IgD-negative memory B cell (primary cell): ENCODE results near the gene SHB. TPM values are rescaled to one million over a fixed set of nuclear protein-coding genes. Genes with fewer than 3 reads are reported as not detected.

ENCODE experiments used
- H3K27ac Mint-ChIP-seq, 3 donors: one replicate each; pipeline ENCODE4 v1.8.0; 2020 to 2022; ENCODE audit warnings: mild to moderate bottlenecking in 3 of 3, mixed read lengths in 3 of 3, moderate library complexity in 1 of 3
- H3K27me3 Mint-ChIP-seq: one replicate; pipeline ENCODE4 v1.8.0; 2021; ENCODE audit warnings: mixed read lengths
- H3K36me3 Mint-ChIP-seq: one replicate; pipeline ENCODE4 v1.8.0; 2020; ENCODE audit warnings: mild to moderate bottlenecking, mixed read lengths
- H3K4me1 Mint-ChIP-seq, 3 donors: one replicate each; pipeline ENCODE4 v1.8.0; 2020 to 2022; ENCODE audit warnings: mixed read lengths in 3 of 3, mild to moderate bottlenecking in 1 of 3
- H3K4me3 Mint-ChIP-seq, 4 donors: one replicate each; pipeline ENCODE4 v1.8.0; 2020 to 2022; ENCODE audit warnings: mild to moderate bottlenecking in 4 of 4, mixed read lengths in 4 of 4, moderate library complexity in 3 of 4
- H3K9me3 Mint-ChIP-seq, 3 donors: one replicate each; pipeline ENCODE4 v1.8.0; 2020 to 2021; ENCODE audit warnings: mixed read lengths in 3 of 3, mild to moderate bottlenecking in 1 of 3
- polyA plus RNA-seq: library from polyadenylated mRNA; unstranded; fragments of 300-500 nt; fragmentation: Illumina TruSeq; gene quantifications from one replicate; pipeline ENCODE4 v1.2.3, GENCODE V29; 2021

The SHB gene
- polyA plus RNA-seq, 1 donor from 2014 or later, result not detected

- no peaks in the 10 kb centered on the region for H3K9me3 Mint-ChIP-seq
- no peaks in the 10 kb centered on the region for H3K27me3 Mint-ChIP-seq
- no peak overlapping the region for H3K4me3 Mint-ChIP-seq
- H3K27ac Mint-ChIP-seq, result no peak overlapping the region
- H3K4me1 Mint-ChIP-seq, result peaks cover 0 to 6% (median 5%) of the 10 kb centered on the region in 3 donors
- H3K36me3 Mint-ChIP-seq, result peaks cover 4% of the 10 kb centered on the region
Observed at GRCh38 chr9:37954581-37954981, 114.4 kb downstream of the SHB start.

- no peak overlapping the region for H3K4me3 Mint-ChIP-seq
- no peaks in the 10 kb centered on the region for H3K9me3 Mint-ChIP-seq
- no peak overlapping the region for H3K27ac Mint-ChIP-seq
- peaks cover 4% of the 10 kb centered on the region for H3K36me3 Mint-ChIP-seq
- no peaks in the 10 kb centered on the region for H3K27me3 Mint-ChIP-seq
- H3K4me1 Mint-ChIP-seq, result peaks cover 0 to 6% (median 5%) of the 10 kb centered on the region in 3 donors
Observed at GRCh38 chr9:37953775-37954437, 115.1 kb downstream of the SHB start.

GRCh38 chr9:37953206-37953774 lies 115.7 kb downstream of the SHB start:
- Mint-ChIP-seq H3K4me1 (peaks cover 0 to 6% (median 5%) of the 10 kb centered on the region in 3 donors), H3K27ac (no peak overlapping the region), H3K9me3 (no peaks in the 10 kb centered on the region), H3K4me3 (peak overlapping the region in 1 of 4 donors; percentile 69), H3K36me3 (peaks cover 4% of the 10 kb centered on the region), H3K27me3 (no peaks in the 10 kb centered on the region)

GRCh38 chr9:37952731-37953130 lies 116.3 kb downstream of the SHB start:
- Mint-ChIP-seq H3K9me3 (no peaks in the 10 kb centered on the region), H3K4me3 (peak overlapping the region in 1 of 4 donors; percentile 27), H3K27me3 (no peaks in the 10 kb centered on the region), H3K4me1 (peaks cover 0 to 6% (median 5%) of the 10 kb centered on the region in 3 donors), H3K27ac (no peak overlapping the region), H3K36me3 (peaks cover 4% of the 10 kb centered on the region)

- Mint-ChIP-seq H3K4me3 (no peak overlapping the region), H3K36me3 (peaks cover 4% of the 10 kb centered on the region), H3K27ac (peak overlapping the region in 1 of 3 donors; percentile 28), H3K4me1 (peaks cover 0 to 6% (median 5%) of the 10 kb centered on the region in 3 donors), H3K27me3 (no peaks in the 10 kb centered on the region), H3K9me3 (no peaks in the 10 kb centered on the region)
Observed at GRCh38 chr9:37951671-37952449, 117.2 kb downstream of the SHB start.

GRCh38 chr9:37950561-37950960 lies 118.5 kb downstream of the SHB start:
- H3K9me3 Mint-ChIP-seq, result no peaks in the 10 kb centered on the region
- H3K27me3 Mint-ChIP-seq, result peaks cover 6% of the 10 kb centered on the region
- peak overlapping the region in 1 of 3 donors; percentile 71 for H3K27ac Mint-ChIP-seq
- peaks cover 0 to 6% (median 5%) of the 10 kb centered on the region in 3 donors for H3K4me1 Mint-ChIP-seq
- no peak overlapping the region for H3K4me3 Mint-ChIP-seq
- H3K36me3 Mint-ChIP-seq, result peaks cover 4% of the 10 kb centered on the region

GRCh38 chr9:37949576-37949975 lies 119.5 kb downstream of the SHB start:
- peaks cover 6% of the 10 kb centered on the region for H3K27me3 Mint-ChIP-seq
- peaks cover 4% of the 10 kb centered on the region for H3K36me3 Mint-ChIP-seq
- H3K27ac Mint-ChIP-seq, result no peak overlapping the region
- H3K4me3 Mint-ChIP-seq, result no peak overlapping the region
- H3K4me1 Mint-ChIP-seq, result peaks cover 0 to 6% (median 5%) of the 10 kb centered on the region in 3 donors
- H3K9me3 Mint-ChIP-seq, result no peaks in the 10 kb centered on the region

- Mint-ChIP-seq H3K36me3 (peaks cover 2% of the 10 kb centered on the region), H3K27ac (no peak overlapping the region), H3K4me3 (no peak overlapping the region), H3K27me3 (peaks cover 6% of the 10 kb centered on the region), H3K4me1 (peaks cover 0 to 3% (median 2%) of the 10 kb centered on the region in 3 donors), H3K9me3 (no peaks in the 10 kb centered on the region)
Observed at GRCh38 chr9:37948417-37948980, 120.5 kb downstream of the SHB start.

GRCh38 chr9:37947977-37948376 lies 121.0 kb downstream of the SHB start:
- Mint-ChIP-seq H3K4me1 (peaks cover 0 to 2% (median 0%) of the 10 kb centered on the region in 3 donors), H3K9me3 (no peaks in the 10 kb centered on the region), H3K27me3 (peaks cover 8% of the 10 kb centered on the region), H3K4me3 (no peak overlapping the region), H3K27ac (no peak overlapping the region), H3K36me3 (peaks cover 2% of the 10 kb centered on the region)

- H3K9me3 Mint-ChIP-seq, result no peaks in the 10 kb centered on the region
- peak overlapping the region in 1 of 4 donors; percentile 2 for H3K4me3 Mint-ChIP-seq
- peak overlapping the region in 1 of 3 donors; percentile 1 for H3K27ac Mint-ChIP-seq
- H3K4me1 Mint-ChIP-seq, result no peaks in the 10 kb centered on the region
- H3K27me3 Mint-ChIP-seq, result peaks cover 9% of the 10 kb centered on the region
- H3K36me3 Mint-ChIP-seq, result peaks cover under 1% of the 10 kb centered on the region
Observed at GRCh38 chr9:37947471-37947870, 121.6 kb downstream of the SHB start.

GRCh38 chr9:37946971-37947370 lies 122.1 kb downstream of the SHB start:
- Mint-ChIP-seq H3K4me1 (no peaks in the 10 kb centered on the region), H3K27ac (peak overlapping the region in 1 of 3 donors; percentile 1), H3K36me3 (peaks cover 2% of the 10 kb centered on the region), H3K9me3 (no peaks in the 10 kb centered on the region), H3K27me3 (peaks cover 9% of the 10 kb centered on the region), H3K4me3 (no peak overlapping the region)

GRCh38 chr9:37946041-37946440 lies 123.0 kb downstream of the SHB start:
- no peaks in the 10 kb centered on the region for H3K9me3 Mint-ChIP-seq
- peaks cover 2% of the 10 kb centered on the region for H3K36me3 Mint-ChIP-seq
- H3K4me3 Mint-ChIP-seq, result no peak overlapping the region
- H3K27ac Mint-ChIP-seq, result no peak overlapping the region
- peaks cover 10% of the 10 kb centered on the region for H3K27me3 Mint-ChIP-seq
- H3K4me1 Mint-ChIP-seq, result no peaks in the 10 kb centered on the region

GRCh38 chr9:37944671-37945481 lies 124.2 kb downstream of the SHB start:
- no peaks in the 10 kb centered on the region for H3K9me3 Mint-ChIP-seq
- H3K4me1 Mint-ChIP-seq, result no peaks in the 10 kb centered on the region
- no peak overlapping the region for H3K4me3 Mint-ChIP-seq
- peaks cover 2% of the 10 kb centered on the region for H3K36me3 Mint-ChIP-seq
- no peak overlapping the region for H3K27ac Mint-ChIP-seq
- H3K27me3 Mint-ChIP-seq, result peaks cover 10% of the 10 kb centered on the region

GRCh38 chr9:37944266-37944650 lies 124.8 kb downstream of the SHB start:
- Mint-ChIP-seq H3K9me3 (no peaks in the 10 kb centered on the region), H3K4me3 (no peak overlapping the region), H3K36me3 (peaks cover 2% of the 10 kb centered on the region), H3K27me3 (peaks cover 10% of the 10 kb centered on the region), H3K4me1 (no peaks in the 10 kb centered on the region), H3K27ac (no peak overlapping the region)
